Tongue (tissue), 2 donors: Measurements from ENCODE around the gene FASN. TPM values are rescaled to one million over a fixed set of nuclear protein-coding genes. Genes with fewer than 3 reads are reported as not detected.

Source experiments
- DNase-seq: peaks from one replicate; pipeline ENCODE4 v3.0.0-alpha.2; 2015
- total RNA-seq: library from RNA; depleted of rRNA; stranded (reverse); fragments of >200 nt; gene quantifications from one replicate; pipeline ENCODE4 v1.2.3, GENCODE V29; 2014

The FASN gene
- total RNA-seq, 1 donor from 2014 or later: 33.8 TPM

DNA sequence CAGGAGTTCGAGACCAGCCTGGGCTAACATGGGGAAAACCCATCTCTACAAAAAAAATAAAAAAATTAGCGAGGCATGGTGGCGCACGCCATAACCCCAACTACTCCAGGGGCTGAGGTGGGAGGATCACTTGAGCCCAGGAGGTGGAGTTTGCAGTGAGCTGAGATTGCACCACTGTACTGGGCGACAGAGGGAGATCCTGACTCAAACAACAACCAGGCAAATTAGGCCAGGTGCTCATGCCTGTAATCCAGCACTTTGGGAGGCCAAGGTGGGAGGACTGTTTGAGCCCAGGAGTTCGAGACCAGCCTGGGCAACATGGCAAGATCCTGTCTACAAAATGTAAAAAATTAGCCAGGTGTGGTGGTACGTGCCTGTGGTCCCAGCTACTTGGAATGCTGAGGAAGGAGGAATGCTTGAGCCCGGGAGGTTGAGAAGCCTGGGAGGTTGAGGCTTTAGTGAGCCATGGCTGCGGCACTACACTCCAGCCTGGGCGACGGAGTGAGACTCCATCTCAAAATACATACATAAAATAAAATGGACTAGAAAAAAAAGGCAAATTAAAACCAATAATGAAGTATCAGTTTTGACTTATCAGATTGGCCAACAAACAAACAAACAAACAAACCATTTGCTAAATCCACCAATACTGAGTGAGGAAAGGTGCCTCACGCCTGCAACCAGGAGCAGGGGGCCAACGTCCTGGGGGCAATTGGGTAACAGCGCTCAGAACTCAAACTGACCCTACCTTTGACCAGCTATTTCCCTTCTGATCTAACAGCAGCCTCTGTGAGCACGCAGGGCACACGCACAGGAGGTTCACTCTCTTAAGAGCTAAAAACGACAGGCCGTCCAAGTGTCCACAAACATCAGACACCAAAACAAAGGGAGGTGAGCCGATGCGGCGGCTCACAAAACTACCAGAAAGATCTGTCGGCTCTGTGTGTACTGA is 19.4 kb upstream of the FASN start:
- DNase-seq: no peak

DNA sequence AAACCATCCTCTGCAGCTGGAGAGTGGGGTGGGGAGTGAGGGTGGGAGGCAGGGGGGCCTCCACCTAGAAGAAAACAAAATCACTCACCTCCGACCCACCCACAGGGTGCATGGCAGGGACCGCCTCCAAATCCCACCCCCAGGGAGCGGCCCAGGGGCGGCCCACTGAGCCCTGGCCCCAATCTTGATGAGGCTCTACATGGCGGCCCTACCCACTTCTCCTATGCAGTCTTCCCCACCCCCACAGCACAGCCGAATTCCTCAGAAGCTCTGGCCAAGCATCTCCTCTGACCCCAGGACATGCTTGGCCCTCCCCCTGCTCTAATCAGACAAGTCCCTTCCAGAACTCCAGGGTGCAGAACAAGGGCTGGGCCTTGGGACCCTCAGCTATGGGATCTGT is 18.2 kb upstream of the FASN start:
- no peak for DNase-seq

- DNase-seq: no peak
Measured at GRCh38 chr17:82114872-82115271, 16.8 kb upstream of the FASN start.

DNA sequence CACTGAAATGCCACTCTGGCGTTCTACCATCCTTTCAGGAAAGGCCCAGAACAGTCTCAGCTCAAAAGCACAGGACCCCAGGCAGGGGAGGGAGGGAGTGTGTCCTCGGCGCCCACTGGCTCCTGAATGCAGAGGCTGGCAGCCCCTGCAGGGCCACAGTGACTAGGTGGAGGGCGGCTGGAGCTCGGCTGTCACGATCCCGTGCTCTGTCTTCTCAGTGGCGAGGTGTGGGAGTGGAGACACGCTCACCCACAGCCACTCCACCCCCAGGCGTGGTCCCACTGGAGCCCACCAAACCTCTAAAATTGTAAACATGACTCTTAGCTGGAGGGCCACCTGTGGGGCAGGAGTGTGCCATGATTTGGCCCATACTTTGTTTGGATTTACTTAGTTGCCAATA is 16.4 kb upstream of the FASN start:
- DNase-seq: no peak

- DNase-seq: no peak
Measured at GRCh38 chr17:82113941-82114340, 15.9 kb upstream of the FASN start.

DNA sequence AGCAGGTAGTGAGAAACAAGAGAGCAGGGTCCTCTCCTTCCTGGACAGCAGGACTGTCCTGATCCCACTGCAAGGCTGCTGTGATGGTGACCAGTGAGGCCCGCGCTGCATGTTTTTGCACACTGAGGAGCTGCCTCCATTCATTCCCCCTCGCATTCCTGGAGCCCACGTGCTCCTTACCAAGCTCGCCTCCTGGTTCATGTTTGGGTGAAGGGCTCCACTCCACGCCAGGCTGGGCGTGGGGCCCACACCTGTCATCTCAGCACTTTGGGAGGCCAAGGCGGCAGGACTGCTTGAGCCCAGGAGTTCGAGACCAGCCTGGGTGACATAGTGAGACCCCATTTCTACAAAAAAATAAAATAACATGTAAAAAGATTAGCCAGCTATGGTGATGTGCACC is 15.4 kb upstream of the FASN start:
- DNase-seq: no peak

GRCh38 chr17:82112914-82113311 is 14.9 kb upstream of the FASN start:
- no peak for DNase-seq

GRCh38 chr17:82112181-82112913 is 14.3 kb upstream of the FASN start:
- DNase-seq: no peak

DNA sequence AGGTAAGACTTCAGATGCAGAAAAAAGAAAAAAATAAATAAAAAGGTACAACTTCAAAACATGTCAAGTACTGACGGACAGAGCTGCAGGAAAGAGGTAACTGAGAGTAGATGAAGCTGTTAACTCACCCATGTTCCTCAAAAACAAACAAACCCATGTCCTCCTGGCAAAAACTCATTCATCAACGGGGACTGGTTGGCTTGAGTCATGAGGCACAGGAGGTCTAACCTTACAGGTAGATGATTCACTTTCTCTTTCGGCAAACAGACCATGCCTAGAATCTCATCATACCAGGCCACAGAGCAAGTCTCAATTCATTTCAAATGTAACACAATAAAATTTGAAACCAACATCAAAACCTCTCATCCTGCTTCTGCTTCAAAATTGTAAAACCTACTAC is 12.3 kb upstream of the FASN start:
- no peak for DNase-seq

- no peak for DNase-seq
Measured at GRCh38 chr17:82108961-82109475, 11.0 kb upstream of the FASN start.

- peak; percentile 18 for DNase-seq
Measured at GRCh38 chr17:82108496-82108945, 10.5 kb upstream of the FASN start.

- no peak for DNase-seq
Measured at GRCh38 chr17:82108038-82108437, 10.0 kb upstream of the FASN start.

- DNase-seq: no peak
Measured at GRCh38 chr17:82107341-82107860, 9.4 kb upstream of the FASN start.

GRCh38 chr17:82106688-82107305 is 8.8 kb upstream of the FASN start:
- peak; percentile 53 for DNase-seq

GRCh38 chr17:82105882-82106687 is 8.0 kb upstream of the FASN start:
- DNase-seq: peak; percentile 78

- DNase-seq: no peak
Measured at GRCh38 chr17:82105417-82105881, 7.4 kb upstream of the FASN start.

GRCh38 chr17:82104797-82105416 is 6.9 kb upstream of the FASN start:
- no peak for DNase-seq

DNA sequence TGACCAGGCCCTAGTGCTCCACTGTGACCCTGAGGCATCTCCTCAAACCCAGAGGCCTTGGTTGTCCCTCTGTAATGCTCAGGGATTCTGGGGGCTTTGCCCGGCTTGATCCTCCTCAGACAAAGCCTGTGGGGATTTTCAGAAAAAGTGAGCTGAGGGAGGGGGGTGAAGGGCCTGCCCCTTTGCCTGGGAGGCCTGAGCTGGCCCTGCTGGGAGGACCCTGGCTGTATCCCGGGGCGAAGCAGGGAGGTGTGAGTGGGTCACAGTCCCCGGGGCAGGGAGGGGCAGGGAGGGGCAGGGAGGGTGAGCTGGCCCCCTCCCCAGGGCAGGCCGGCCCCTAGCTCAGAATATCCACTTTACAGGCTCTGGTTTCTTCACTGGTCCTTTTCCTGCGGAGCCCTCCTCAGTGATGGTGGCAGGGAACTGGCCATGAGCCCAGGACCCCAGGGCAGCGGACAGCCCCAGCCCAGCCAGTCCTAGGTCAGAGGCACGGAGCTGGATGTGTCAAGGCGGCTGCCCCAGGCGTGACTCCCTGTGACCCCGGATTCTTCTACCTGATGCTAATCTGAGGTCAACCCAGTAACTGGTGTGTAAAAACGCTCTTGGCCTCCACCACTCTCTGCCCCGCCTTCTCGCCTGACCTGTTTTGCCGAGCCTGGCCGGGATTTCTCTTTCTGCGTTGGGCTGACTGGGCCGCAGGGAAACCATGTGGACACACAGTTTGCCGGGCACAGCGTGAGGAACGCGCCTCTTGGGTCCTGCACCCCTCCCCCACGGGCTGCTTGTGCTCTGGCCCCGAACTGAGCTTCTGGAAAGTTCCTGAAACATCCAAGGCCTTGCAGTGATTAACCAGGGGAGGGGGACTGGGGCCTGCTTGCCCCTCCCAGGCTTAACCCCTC is 5.8 kb upstream of the FASN start:
- peak; percentile 54 for DNase-seq

GRCh38 chr17:82101767-82102679 is 4.0 kb upstream of the FASN start:
- DNase-seq: no peak
